ENCODE measurements around the gene COG4. TPM values are rescaled to one million over a fixed set of nuclear protein-coding genes. Genes with fewer than 3 reads are reported as not detected.

COG4 gene
- total RNA-seq, 2 donors from 2014 or later, result 44.2 to 46.7 TPM

DNA sequence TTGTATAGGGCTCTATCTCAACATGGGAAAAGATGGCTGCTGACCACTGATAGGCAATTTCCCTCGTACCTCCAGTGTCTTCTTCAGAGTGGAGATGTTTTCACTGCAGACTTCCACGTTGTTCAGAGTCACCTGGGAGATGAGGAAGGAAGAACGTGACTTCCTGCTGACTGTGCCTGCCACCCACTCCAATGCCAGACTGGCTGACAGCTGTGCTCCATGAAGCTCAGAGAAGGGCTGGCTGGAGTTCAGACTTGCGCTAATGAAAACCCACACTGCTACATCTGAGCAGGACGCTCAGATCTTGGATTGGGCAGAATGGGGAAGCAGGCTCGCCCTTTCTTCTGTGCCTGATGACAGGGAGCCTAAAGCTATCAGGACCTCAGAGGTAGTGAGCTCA is 33.1 kb downstream of the COG4 start:
- no peak for DNase-seq (ENCODE audit: low spot score)
- no peaks in the 10 kb centered on the region for H3K27me3 ChIP-seq (replicated peaks; ENCODE audit: insufficient read depth)
- no peaks in the 10 kb centered on the region for H3K9me3 ChIP-seq
- H3K4me1 ChIP-seq (ENCODE audit: control insufficient read depth in 1 of 2, low read depth in 2 of 2), result no peaks in the 10 kb centered on the region
- TF ChIP-seq, protein P1, sequence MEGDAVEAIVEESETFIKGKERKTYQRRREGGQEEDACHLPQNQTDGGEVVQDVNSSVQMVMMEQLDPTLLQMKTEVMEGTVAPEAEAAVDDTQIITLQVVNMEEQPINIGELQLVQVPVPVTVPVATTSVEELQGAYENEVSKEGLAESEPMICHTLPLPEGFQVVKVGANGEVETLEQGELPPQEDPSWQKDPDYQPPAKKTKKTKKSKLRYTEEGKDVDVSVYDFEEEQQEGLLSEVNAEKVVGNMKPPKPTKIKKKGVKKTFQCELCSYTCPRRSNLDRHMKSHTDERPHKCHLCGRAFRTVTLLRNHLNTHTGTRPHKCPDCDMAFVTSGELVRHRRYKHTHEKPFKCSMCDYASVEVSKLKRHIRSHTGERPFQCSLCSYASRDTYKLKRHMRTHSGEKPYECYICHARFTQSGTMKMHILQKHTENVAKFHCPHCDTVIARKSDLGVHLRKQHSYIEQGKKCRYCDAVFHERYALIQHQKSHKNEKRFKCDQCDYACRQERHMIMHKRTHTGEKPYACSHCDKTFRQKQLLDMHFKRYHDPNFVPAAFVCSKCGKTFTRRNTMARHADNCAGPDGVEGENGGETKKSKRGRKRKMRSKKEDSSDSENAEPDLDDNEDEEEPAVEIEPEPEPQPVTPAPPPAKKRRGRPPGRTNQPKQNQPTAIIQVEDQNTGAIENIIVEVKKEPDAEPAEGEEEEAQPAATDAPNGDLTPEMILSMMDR (IDR thresholded peaks at IDR 0.05), result no peak
- no peak overlapping the region for H3K27ac ChIP-seq
- no peak overlapping the region for H3K4me3 ChIP-seq
- peaks cover 39% of the 10 kb centered on the region for H3K36me3 ChIP-seq
- no peak for ATAC-seq (ENCODE audit: insufficient number of reproducible peaks, low FRiP score, low read depth)

DNA sequence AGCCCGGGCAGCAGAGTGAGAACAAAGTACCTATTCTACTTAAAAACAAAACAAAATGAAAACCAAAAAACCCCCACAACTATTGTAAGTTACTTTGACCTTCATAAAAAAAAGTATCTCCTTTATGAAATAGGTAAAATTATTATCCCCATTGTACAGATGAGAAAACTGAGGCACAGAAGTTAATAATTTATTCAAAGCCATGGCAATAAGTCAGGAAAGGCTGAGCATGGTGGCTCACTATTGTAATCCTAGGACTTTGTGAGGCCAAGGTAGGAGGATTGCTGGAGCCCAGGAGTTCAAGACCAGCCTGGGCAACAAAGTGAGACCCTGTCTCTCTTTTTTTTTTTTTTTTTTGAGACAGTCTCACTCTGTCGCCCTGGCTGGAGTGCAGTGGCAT is 38.5 kb downstream of the COG4 start:
- Histone ChIP-seq H3K27me3 (replicated peaks; ENCODE audit: insufficient read depth) (no peaks in the 10 kb centered on the region), H3K4me1 (ENCODE audit: control insufficient read depth in 1 of 2, low read depth in 2 of 2) (peaks cover 0 to 6% of the 10 kb centered on the region in 2 donors), H3K27ac (no peak overlapping the region), H3K9me3 (no peaks in the 10 kb centered on the region), H3K4me3 (no peak overlapping the region), H3K36me3 (peaks cover 39% of the 10 kb centered on the region)
- no peak for DNase-seq (ENCODE audit: low spot score)
- ATAC-seq (ENCODE audit: insufficient number of reproducible peaks, low FRiP score, low read depth), result no peak
- TF ChIP-seq, protein P1 (IDR thresholded peaks at IDR 0.05), result no peak

DNA sequence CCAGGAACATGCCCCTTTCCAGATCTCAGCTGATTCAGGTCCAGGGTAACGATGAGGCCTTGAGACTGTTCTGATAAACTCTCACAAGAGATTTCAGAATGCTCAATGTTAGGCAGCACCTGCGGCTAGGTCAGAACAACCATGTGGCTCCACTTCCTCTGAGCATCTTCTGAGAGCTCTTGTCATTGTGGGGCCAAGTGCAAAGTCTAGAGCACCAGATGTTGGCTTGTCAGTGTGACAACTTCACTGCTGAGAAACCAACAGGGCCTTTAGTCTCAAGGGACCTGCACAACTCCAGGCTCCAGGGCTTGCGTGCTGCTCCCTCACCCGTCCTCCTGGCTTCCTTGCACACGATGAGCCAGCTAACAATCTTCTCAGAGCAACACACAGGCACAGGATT is 39.9 kb downstream of the COG4 start:
- Histone ChIP-seq H3K4me3 (no peak overlapping the region), H3K4me1 (ENCODE audit: control insufficient read depth in 1 of 2, low read depth in 2 of 2) (peaks cover 0 to 6% of the 10 kb centered on the region in 2 donors), H3K27ac (no peak overlapping the region), H3K27me3 (replicated peaks; ENCODE audit: insufficient read depth) (no peaks in the 10 kb centered on the region), H3K36me3 (peaks cover 44% of the 10 kb centered on the region), H3K9me3 (no peaks in the 10 kb centered on the region)
- TF ChIP-seq, protein P1 (IDR thresholded peaks at IDR 0.05), result no peak
- DNase-seq (ENCODE audit: low spot score) (no peak), ATAC-seq (ENCODE audit: insufficient number of reproducible peaks, low FRiP score, low read depth) (no peak)

DNA sequence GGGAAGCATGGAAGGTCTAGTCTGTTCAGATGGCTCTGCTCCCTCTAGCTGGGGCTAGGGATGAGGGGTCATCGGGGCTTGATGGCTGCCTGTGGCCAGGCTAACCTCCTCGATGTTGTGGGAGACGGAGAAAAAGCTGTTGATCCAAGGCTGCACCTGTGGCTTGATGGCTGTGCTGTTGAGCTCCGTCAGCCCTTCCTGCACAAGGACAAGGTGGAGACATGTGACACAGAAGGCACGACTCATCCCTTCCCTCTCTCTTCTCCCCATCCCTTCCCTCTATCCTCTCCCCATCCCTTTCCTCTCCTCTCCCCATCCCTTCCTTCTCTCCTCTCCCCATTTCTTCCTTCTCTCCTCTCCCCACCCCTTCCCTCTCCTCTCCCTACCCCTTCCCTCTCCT is 40.7 kb downstream of the COG4 start:
- Histone ChIP-seq H3K36me3 (peaks cover 44% of the 10 kb centered on the region), H3K4me1 (ENCODE audit: control insufficient read depth in 1 of 2, low read depth in 2 of 2) (peaks cover 0 to 6% of the 10 kb centered on the region in 2 donors), H3K9me3 (no peaks in the 10 kb centered on the region), H3K27ac (peak overlapping the region in 1 of 2 donors; percentile 43), H3K27me3 (replicated peaks; ENCODE audit: insufficient read depth) (no peaks in the 10 kb centered on the region), H3K4me3 (no peak overlapping the region)
- ATAC-seq (ENCODE audit: insufficient number of reproducible peaks, low FRiP score, low read depth) (no peak), DNase-seq (ENCODE audit: low spot score) (no peak)
- TF ChIP-seq, protein P1 (IDR thresholded peaks at IDR 0.05), result no peak

DNA sequence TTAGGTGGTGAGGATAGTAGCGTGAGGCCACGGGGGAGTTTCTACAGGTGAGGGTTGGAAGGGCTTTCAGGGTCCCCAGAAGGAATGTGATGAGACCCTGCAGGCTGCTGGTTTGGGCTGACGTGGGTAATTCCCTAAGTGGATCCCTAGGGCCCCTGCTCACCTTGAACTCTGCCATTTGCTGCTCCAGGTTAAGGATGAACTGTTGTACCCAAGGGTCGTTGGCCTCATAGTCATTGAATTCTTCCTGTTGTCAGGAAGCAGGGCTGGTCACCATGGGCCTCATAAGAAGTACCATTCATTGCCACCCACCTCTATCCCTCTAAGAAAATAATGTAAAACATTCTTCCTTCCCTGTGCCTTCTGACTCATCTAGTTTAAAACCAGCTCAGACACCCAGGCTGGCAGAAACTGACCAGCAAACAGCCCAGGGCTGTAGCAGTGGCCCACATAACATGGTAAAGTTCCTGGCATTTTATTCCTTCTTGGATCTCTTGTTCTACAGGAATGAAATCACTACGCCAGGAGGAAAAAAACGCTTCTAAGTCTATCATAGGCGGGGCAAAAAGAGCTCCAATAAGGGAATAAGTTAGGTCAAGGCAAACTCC is 41.3 kb downstream of the COG4 start:
- H3K36me3 ChIP-seq, result peaks cover 39% of the 10 kb centered on the region
- peaks cover 0 to 9% of the 10 kb centered on the region in 2 donors for H3K4me1 ChIP-seq (ENCODE audit: control insufficient read depth in 1 of 2, low read depth in 2 of 2)
- no peak overlapping the region for H3K4me3 ChIP-seq
- no peaks in the 10 kb centered on the region for H3K9me3 ChIP-seq
- no peaks in the 10 kb centered on the region for H3K27me3 ChIP-seq (replicated peaks; ENCODE audit: insufficient read depth)
- H3K27ac ChIP-seq, result peak overlapping the region in 1 of 2 donors; percentile 43
- peak; percentile 36 for ATAC-seq (ENCODE audit: insufficient number of reproducible peaks, low FRiP score, low read depth)
- TF ChIP-seq, protein P1 (IDR thresholded peaks at IDR 0.05), result no peak
- DNase-seq (ENCODE audit: low spot score), result no peak
